ENCODE measurements around the gene RBMS1.

Gene RBMS1

DNA sequence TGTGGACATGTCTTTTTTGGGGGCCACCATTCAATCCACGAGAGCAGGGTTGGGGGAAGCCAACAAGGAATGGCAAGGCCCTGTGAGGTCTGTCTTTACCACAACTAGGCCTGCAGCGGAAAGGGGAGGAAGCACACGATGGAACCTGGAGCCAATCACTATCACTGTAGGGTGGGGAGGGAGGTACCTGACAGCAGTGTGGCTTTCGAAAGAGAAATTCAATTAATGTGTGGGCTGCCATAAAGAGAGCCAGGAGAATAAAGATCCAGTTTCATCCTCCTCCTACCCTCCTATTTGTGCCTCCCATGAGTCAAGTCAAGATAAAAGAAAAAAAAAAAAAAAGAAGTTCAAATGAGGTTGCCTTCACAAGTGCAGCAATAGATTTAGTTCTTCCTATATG lies 18.9 kb upstream of the RBMS1 start:
- H3K9me3 Mint-ChIP-seq: no peaks in the 10 kb centered on the region
- no peak overlapping the region for H3K27ac Mint-ChIP-seq
- DNase-seq (ENCODE audit: low spot score in 2 of 2) (no peak), ATAC-seq (ENCODE audit: low read depth) (no peak)
- H3K4me1 Mint-ChIP-seq: peaks cover 6% of the 10 kb centered on the region
- no peaks in the 10 kb centered on the region for H3K36me3 Mint-ChIP-seq
- peaks cover 15% of the 10 kb centered on the region for H3K27me3 Mint-ChIP-seq
- no peak overlapping the region for H3K4me3 Mint-ChIP-seq

- no peak for DNase-seq (ENCODE audit: low spot score in 2 of 2)
- Mint-ChIP-seq H3K4me3 (no peak overlapping the region), H3K27me3 (peaks cover 12% of the 10 kb centered on the region), H3K4me1 (peaks cover 2% of the 10 kb centered on the region), H3K9me3 (no peaks in the 10 kb centered on the region), H3K27ac (no peak overlapping the region), H3K36me3 (no peaks in the 10 kb centered on the region)
- no peak for ATAC-seq (ENCODE audit: low read depth)
These were observed 17.0 kb upstream of the RBMS1 start for GRCh38 chr2:160510617-160511016.

GRCh38 chr2:160509016-160509415 lies 15.4 kb upstream of the RBMS1 start:
- ATAC-seq (ENCODE audit: low read depth): no peak
- H3K4me3 Mint-ChIP-seq: no peak overlapping the region
- H3K9me3 Mint-ChIP-seq: no peaks in the 10 kb centered on the region
- H3K4me1 Mint-ChIP-seq: no peaks in the 10 kb centered on the region
- no peaks in the 10 kb centered on the region for H3K36me3 Mint-ChIP-seq
- H3K27me3 Mint-ChIP-seq: peaks cover 10% of the 10 kb centered on the region
- DNase-seq (ENCODE audit: low spot score in 2 of 2): no peak
- H3K27ac Mint-ChIP-seq: no peak overlapping the region

GRCh38 chr2:160507464-160507863 lies 13.9 kb upstream of the RBMS1 start:
- ATAC-seq (ENCODE audit: low read depth): no peak
- no peaks in the 10 kb centered on the region for H3K4me1 Mint-ChIP-seq
- H3K27ac Mint-ChIP-seq: no peak overlapping the region
- no peak overlapping the region for H3K4me3 Mint-ChIP-seq
- H3K27me3 Mint-ChIP-seq: peaks cover 13% of the 10 kb centered on the region
- DNase-seq (ENCODE audit: low spot score in 2 of 2): no peak
- no peaks in the 10 kb centered on the region for H3K9me3 Mint-ChIP-seq
- H3K36me3 Mint-ChIP-seq: no peaks in the 10 kb centered on the region

DNA sequence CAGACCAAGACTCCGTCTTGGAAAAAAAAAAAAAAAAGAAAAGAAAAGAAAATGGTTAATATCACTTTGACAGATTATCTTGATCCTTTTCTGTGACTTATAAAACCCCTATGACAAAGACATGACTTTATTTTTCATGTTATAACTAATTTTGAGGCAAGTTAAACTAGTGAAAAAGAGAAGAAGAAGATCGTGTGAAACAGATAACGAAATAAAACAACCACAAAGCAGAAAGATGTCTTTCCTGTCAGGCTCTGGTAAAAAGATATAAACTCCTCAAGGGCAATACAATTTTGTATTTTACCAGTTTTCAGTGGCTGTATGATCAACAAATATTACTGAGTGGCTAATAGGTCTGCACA lies 13.4 kb upstream of the RBMS1 start:
- Mint-ChIP-seq H3K4me1 (no peaks in the 10 kb centered on the region), H3K36me3 (no peaks in the 10 kb centered on the region)
- ATAC-seq (ENCODE audit: low read depth): no peak

GRCh38 chr2:160506371-160507045 lies 12.9 kb upstream of the RBMS1 start:
- no peak for DNase-seq (ENCODE audit: low spot score in 2 of 2)
- no peak for ATAC-seq (ENCODE audit: low read depth)
- no peak overlapping the region for H3K27ac Mint-ChIP-seq
- H3K27me3 Mint-ChIP-seq: peaks cover 11% of the 10 kb centered on the region
- H3K36me3 Mint-ChIP-seq: no peaks in the 10 kb centered on the region
- H3K4me3 Mint-ChIP-seq: no peak overlapping the region
- no peaks in the 10 kb centered on the region for H3K4me1 Mint-ChIP-seq
- no peaks in the 10 kb centered on the region for H3K9me3 Mint-ChIP-seq

More for the DNA sequence above, 13.4 kb upstream of the RBMS1 start:
- Mint-ChIP-seq H3K27ac (no peak overlapping the region), H3K4me3 (no peak overlapping the region), H3K27me3 (peaks cover 11% of the 10 kb centered on the region), H3K9me3 (no peaks in the 10 kb centered on the region)
- DNase-seq (ENCODE audit: low spot score in 2 of 2): no peak

GRCh38 chr2:160505256-160505655 lies 11.6 kb upstream of the RBMS1 start:
- Mint-ChIP-seq H3K4me3 (no peak overlapping the region), H3K27ac (no peak overlapping the region), H3K36me3 (no peaks in the 10 kb centered on the region), H3K4me1 (no peaks in the 10 kb centered on the region), H3K9me3 (no peaks in the 10 kb centered on the region), H3K27me3 (peaks cover 9% of the 10 kb centered on the region)
- DNase-seq (ENCODE audit: low spot score in 2 of 2) (no peak), ATAC-seq (ENCODE audit: low read depth) (no peak)

- Mint-ChIP-seq H3K9me3 (no peaks in the 10 kb centered on the region), H3K4me3 (no peak overlapping the region), H3K4me1 (no peaks in the 10 kb centered on the region), H3K36me3 (no peaks in the 10 kb centered on the region), H3K27ac (no peak overlapping the region), H3K27me3 (peaks cover 10% of the 10 kb centered on the region)
- no peak for ATAC-seq (ENCODE audit: low read depth)
- no peak for DNase-seq (ENCODE audit: low spot score in 2 of 2)
These were observed 8.9 kb upstream of the RBMS1 start for GRCh38 chr2:160502478-160502877.

GRCh38 chr2:160501370-160501769 lies 7.8 kb upstream of the RBMS1 start:
- H3K27ac Mint-ChIP-seq: no peak overlapping the region
- H3K4me1 Mint-ChIP-seq: no peaks in the 10 kb centered on the region
- H3K27me3 Mint-ChIP-seq: peaks cover 12% of the 10 kb centered on the region
- ATAC-seq (ENCODE audit: low read depth) (no peak), DNase-seq (ENCODE audit: low spot score in 2 of 2) (no peak)
- no peaks in the 10 kb centered on the region for H3K9me3 Mint-ChIP-seq
- no peak overlapping the region for H3K4me3 Mint-ChIP-seq
- H3K36me3 Mint-ChIP-seq: no peaks in the 10 kb centered on the region

- DNase-seq (ENCODE audit: low spot score in 2 of 2) (no peak), ATAC-seq (ENCODE audit: low read depth) (no peak)
- Mint-ChIP-seq H3K4me1 (no peaks in the 10 kb centered on the region), H3K27me3 (peaks cover 15% of the 10 kb centered on the region), H3K9me3 (no peaks in the 10 kb centered on the region), H3K27ac (no peak overlapping the region), H3K36me3 (no peaks in the 10 kb centered on the region), H3K4me3 (no peak overlapping the region)
These were observed 6.3 kb upstream of the RBMS1 start for GRCh38 chr2:160499865-160500264.

DNA sequence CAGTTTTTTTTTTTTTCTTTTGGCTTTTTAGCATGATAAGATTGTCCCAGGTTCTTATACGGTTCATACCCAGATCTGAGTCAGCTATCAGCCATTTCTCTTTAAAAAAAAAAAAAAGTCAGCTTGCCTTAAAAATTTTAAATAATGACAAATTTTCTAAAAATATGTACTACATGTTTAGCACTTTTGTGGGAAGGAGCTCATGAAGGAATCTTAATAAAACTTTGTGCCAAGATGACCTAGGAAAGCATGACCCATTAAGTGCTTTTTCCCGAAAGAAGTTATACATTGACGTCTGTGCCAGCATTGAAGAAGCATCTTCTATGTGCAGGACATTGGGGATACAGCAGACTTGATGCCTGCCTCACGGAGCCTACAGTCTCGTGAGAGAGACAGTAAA lies 4.5 kb upstream of the RBMS1 start:
- ATAC-seq (ENCODE audit: low read depth): no peak
- H3K36me3 Mint-ChIP-seq: no peaks in the 10 kb centered on the region
- peaks cover 12% of the 10 kb centered on the region for H3K27me3 Mint-ChIP-seq
- no peaks in the 10 kb centered on the region for H3K9me3 Mint-ChIP-seq
- H3K4me3 Mint-ChIP-seq: no peak overlapping the region
- DNase-seq (ENCODE audit: low spot score in 2 of 2): no peak
- H3K27ac Mint-ChIP-seq: no peak overlapping the region
- peaks cover 3% of the 10 kb centered on the region for H3K4me1 Mint-ChIP-seq

GRCh38 chr2:160494201-160494644 lies 616 bp upstream of the RBMS1 start:
- Mint-ChIP-seq H3K27me3 (peaks cover 21% of the 10 kb centered on the region), H3K36me3 (no peaks in the 10 kb centered on the region), H3K4me3 (peak overlapping the region; percentile 65), H3K27ac (no peak overlapping the region), H3K4me1 (peaks cover 6% of the 10 kb centered on the region), H3K9me3 (no peaks in the 10 kb centered on the region)
- ATAC-seq (ENCODE audit: low read depth) (no peak), DNase-seq (ENCODE audit: low spot score in 2 of 2) (no peak)

DNA sequence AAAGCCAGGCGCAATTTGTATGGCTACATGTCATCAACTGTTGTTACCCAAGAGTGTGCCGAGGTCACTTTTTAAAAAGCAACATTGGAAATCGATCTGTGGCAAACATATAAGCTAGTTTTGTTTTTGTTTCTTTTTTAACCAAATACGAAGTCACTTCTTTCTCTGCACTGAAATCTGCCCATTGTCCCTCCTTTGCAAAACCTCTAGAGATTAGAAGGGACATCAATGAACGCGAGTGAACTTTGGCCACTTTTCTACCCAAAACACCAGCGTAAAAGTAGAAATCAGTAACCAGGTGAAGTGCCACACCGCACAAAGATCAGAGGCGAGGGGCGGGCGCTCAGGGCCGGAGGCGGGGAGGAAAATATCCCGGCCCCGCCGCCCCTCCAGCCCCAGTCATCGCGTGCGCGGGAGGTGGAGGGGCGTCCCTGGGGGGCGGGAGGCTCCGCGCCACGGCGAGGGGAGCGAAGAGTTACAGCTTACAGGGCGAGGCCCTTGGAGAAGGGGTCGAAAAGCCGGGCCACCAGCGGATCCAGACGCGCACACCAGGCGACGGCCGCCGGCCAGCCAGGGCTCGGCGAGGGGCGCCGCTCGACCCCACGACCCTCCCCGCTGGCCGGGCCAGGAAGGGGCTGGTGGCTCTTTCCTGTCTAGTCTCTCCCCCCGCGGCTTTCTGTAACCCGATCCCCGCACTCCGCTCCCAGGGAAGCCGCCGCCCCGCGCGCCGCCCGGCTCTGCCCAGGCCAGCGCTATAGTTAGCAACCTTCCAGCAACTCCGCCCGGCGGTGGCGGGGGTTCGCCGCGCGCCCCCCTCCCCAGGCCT lies 993 bp downstream of the RBMS1 start:
- no peak overlapping the region for H3K27ac Mint-ChIP-seq
- no peaks in the 10 kb centered on the region for H3K36me3 Mint-ChIP-seq
- peaks cover 6% of the 10 kb centered on the region for H3K4me1 Mint-ChIP-seq

DNA sequence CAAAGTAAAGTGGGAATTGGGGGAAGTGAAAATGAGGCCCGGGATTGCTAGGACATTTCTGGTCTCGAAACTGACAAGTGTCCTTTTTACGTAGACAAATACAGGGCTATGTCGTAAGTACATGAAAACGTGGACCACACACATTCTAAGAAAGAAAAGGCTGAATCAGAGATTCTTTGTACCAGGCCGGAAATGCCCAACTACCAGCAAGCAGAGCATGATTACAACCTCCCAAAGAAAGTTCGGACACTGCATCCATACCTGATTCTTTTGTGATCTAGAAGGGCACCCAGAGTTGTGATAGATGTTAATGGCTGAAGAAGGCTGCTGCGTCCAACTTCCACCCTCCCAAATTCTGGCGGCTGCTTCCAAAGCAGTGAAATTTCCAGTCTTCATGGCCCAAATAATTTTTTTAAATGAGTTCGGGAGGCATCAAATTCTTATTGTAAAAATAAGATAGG lies 1.7 kb downstream of the RBMS1 start:
- no peak for DNase-seq (ENCODE audit: low spot score in 2 of 2)
- H3K4me1 Mint-ChIP-seq: peaks cover 6% of the 10 kb centered on the region

More for the DNA sequence above, 993 bp downstream of the RBMS1 start:
- H3K27me3 Mint-ChIP-seq: peaks cover 23% of the 10 kb centered on the region
- H3K4me3 Mint-ChIP-seq: peak overlapping the region; percentile 87
- H3K9me3 Mint-ChIP-seq: no peaks in the 10 kb centered on the region
- peak in 1 of 2 donors; percentile 15 for DNase-seq (ENCODE audit: low spot score in 2 of 2)
- peak; percentile 38 for ATAC-seq (ENCODE audit: low read depth)

More for the DNA sequence above, 1.7 kb downstream of the RBMS1 start:
- Mint-ChIP-seq H3K36me3 (no peaks in the 10 kb centered on the region), H3K9me3 (no peaks in the 10 kb centered on the region), H3K27me3 (peaks cover 22% of the 10 kb centered on the region), H3K27ac (no peak overlapping the region), H3K4me3 (peak overlapping the region; percentile 55)
- no peak for ATAC-seq (ENCODE audit: low read depth)

Measured in memory B cell (primary cell).